Measurements from ENCODE around the gene PTBP1. TPM values are rescaled to one million over a fixed set of nuclear protein-coding genes. Genes with fewer than 3 reads are reported as not detected.

Gene PTBP1
- total and polyA plus RNA-seq, 2 donors (not counting 1 experiment from before 2014, with no cell fraction given): 137 to 309 TPM

DNA sequence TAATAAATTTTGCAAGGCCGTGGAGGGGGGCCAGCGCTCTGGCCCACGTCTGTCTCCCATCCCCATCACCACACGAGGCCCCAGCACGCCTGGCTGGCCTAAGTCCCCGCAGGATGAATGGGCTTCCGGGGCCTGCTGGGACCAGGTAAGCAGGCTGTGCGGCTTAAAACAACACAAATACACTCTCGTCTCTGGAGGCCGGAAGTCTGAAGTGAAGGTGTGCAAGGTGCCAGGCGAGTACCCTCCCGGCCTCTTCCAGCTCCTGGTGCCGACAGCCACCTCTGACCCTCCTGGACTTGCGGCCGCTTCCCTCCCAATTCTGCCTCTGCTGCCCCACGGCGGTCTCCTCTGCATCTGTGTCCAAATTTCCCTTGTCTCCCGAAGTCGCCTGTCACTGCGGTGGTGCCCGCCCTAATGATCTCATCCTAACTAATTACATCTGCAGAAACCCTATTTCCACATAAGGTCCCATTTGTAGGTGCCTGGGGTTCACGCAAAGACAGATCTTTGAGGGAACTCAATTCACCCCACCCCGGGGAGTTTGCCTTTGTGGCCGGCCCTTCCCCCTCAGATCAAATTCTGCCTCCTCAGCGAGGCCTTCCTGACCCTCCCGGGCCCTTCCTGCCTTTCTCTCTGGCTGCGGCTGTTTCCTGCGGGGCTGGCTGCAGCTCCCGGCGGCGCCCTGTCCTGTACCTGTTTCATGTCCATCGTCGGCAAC, 8.1 kb upstream of the PTBP1 start:
- no peaks in the 10 kb centered on the region for H3K9me3 Mint-ChIP-seq (ENCODE audit: insufficient read depth)
- no peaks in the 10 kb centered on the region for H3K4me1 Mint-ChIP-seq
- Histone ChIP-seq H3K9me3 (ENCODE audit: control extremely low read depth in 1 of 3, control insufficient read depth in 2 of 3, insufficient read depth in 1 of 3, low read length in 2 of 3) (no peaks in the 10 kb centered on the region), H3K36me3 (replicated peaks in 1 of 2; ENCODE audit: control extremely low read depth in 1 of 2, control insufficient read depth in 1 of 2, extremely low read depth in 1 of 2, insufficient read depth in 2 of 2, low read length in 1 of 2) (no peaks in the 10 kb centered on the region), H3K4me2 (replicated peaks; ENCODE audit: low read depth, low read length, poor library complexity, severe bottlenecking) (no peak overlapping the region), H3K27ac (ENCODE audit: low read length in 2 of 2) (no peak overlapping the region), H3K4me3 (ENCODE audit: control extremely low read depth in 1 of 5, extremely low read depth in 1 of 5, insufficient read depth in 1 of 5, low read depth in 2 of 5, low read length in 4 of 5) (no peak overlapping the region), H3K79me2 (ENCODE audit: control insufficient read depth, insufficient read depth, low read length) (no peaks in the 10 kb centered on the region), H3K9ac (ENCODE audit: low read length) (no peak overlapping the region), H3K4me1 (ENCODE audit: control insufficient read depth in 2 of 2, insufficient read depth in 2 of 2, low read length in 2 of 2) (no peaks in the 10 kb centered on the region), H4K20me1 (ENCODE audit: control insufficient read depth, insufficient read depth, low read length, poor library complexity, severe bottlenecking) (no peaks in the 10 kb centered on the region), H3K27me3 (replicated peaks in 1 of 4; ENCODE audit: control extremely low read depth in 1 of 4, control insufficient read depth in 3 of 4, insufficient read depth in 4 of 4, low read length in 3 of 4) (no peaks in the 10 kb centered on the region), H2AFZ (ENCODE audit: insufficient read depth, low read depth, low read length, poor library complexity, severe bottlenecking) (no peak overlapping the region)
- H3K4me3 Mint-ChIP-seq: no peak overlapping the region
- DNase-seq (no peak), ATAC-seq (ENCODE audit: low read depth) (no peak)
- peaks cover 4% of the 10 kb centered on the region for H3K27me3 Mint-ChIP-seq
- intact Hi-C loops (cut with micrococcal nuclease): no loop called here
- TF ChIP-seq, protein P1, sequence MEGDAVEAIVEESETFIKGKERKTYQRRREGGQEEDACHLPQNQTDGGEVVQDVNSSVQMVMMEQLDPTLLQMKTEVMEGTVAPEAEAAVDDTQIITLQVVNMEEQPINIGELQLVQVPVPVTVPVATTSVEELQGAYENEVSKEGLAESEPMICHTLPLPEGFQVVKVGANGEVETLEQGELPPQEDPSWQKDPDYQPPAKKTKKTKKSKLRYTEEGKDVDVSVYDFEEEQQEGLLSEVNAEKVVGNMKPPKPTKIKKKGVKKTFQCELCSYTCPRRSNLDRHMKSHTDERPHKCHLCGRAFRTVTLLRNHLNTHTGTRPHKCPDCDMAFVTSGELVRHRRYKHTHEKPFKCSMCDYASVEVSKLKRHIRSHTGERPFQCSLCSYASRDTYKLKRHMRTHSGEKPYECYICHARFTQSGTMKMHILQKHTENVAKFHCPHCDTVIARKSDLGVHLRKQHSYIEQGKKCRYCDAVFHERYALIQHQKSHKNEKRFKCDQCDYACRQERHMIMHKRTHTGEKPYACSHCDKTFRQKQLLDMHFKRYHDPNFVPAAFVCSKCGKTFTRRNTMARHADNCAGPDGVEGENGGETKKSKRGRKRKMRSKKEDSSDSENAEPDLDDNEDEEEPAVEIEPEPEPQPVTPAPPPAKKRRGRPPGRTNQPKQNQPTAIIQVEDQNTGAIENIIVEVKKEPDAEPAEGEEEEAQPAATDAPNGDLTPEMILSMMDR (IDR thresholded peaks at IDR 0.05): no peak
- TF ChIP-seq EZH2 (IDR thresholded peaks at IDR 0.05; ENCODE audit: borderline replicate concordance, insufficient read depth, low read depth, low read length, poor library complexity, severe bottlenecking): no peak
- 59% methylated on average over 33 of the region's 33 CpGs for WGBS (ENCODE audit: insufficient coverage)
- no peak overlapping the region for H3K27ac Mint-ChIP-seq
- POLR2A ChIA-PET: no interaction called here
- CTCF ChIA-PET: no interaction called here

DNA sequence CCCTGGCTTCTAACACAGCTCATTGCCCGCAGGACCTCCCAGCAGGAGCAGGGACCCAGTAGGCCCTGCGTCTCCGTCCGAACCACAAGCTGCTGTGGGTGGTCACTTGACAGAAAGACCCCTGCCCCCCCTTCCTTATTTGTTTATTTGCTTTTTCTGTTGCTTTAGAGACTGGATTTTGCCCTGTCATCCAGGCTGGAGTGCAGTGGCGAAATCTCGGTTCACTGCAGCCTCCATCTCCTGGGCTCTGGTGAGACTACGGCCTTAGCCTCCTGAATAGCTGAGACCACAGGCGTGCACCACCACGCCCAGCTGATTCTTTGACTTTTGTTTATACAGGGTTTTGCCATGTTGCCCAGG, 7.6 kb upstream of the PTBP1 start:
- Mint-ChIP-seq H3K27me3 (peaks cover 4% of the 10 kb centered on the region), H3K4me3 (no peak overlapping the region), H3K9me3 (ENCODE audit: insufficient read depth) (no peaks in the 10 kb centered on the region), H3K4me1 (no peaks in the 10 kb centered on the region), H3K27ac (no peak overlapping the region)
- ATAC-seq (ENCODE audit: low read depth) (no peak), DNase-seq (no peak)
- H3K27me3 ChIP-seq (replicated peaks in 1 of 4; ENCODE audit: control extremely low read depth in 1 of 4, control insufficient read depth in 3 of 4, insufficient read depth in 4 of 4, low read length in 3 of 4): no peaks in the 10 kb centered on the region
- no peak overlapping the region for H3K4me2 ChIP-seq (replicated peaks; ENCODE audit: low read depth, low read length, poor library complexity, severe bottlenecking)
- no peaks in the 10 kb centered on the region for H3K4me1 ChIP-seq (ENCODE audit: control insufficient read depth in 2 of 2, insufficient read depth in 2 of 2, low read length in 2 of 2)
- no peak overlapping the region for H3K4me3 ChIP-seq (ENCODE audit: control extremely low read depth in 1 of 5, extremely low read depth in 1 of 5, insufficient read depth in 1 of 5, low read depth in 2 of 5, low read length in 4 of 5)
- H4K20me1 ChIP-seq (ENCODE audit: control insufficient read depth, insufficient read depth, low read length, poor library complexity, severe bottlenecking): no peaks in the 10 kb centered on the region
- H3K9me3 ChIP-seq (ENCODE audit: control extremely low read depth in 1 of 3, control insufficient read depth in 2 of 3, insufficient read depth in 1 of 3, low read length in 2 of 3): no peaks in the 10 kb centered on the region
- CTCF ChIA-PET: no interaction called here
- H3K9ac ChIP-seq (ENCODE audit: low read length): no peak overlapping the region
- no peak for TF ChIP-seq EZH2 (IDR thresholded peaks at IDR 0.05; ENCODE audit: borderline replicate concordance, insufficient read depth, low read depth, low read length, poor library complexity, severe bottlenecking)
- TF ChIP-seq, protein P1 (IDR thresholded peaks at IDR 0.05): no peak
- H3K36me3 ChIP-seq (replicated peaks in 1 of 2; ENCODE audit: control extremely low read depth in 1 of 2, control insufficient read depth in 1 of 2, extremely low read depth in 1 of 2, insufficient read depth in 2 of 2, low read length in 1 of 2): no peaks in the 10 kb centered on the region
- intact Hi-C loops (cut with micrococcal nuclease): no loop called here
- no peak overlapping the region for H2AFZ ChIP-seq (ENCODE audit: insufficient read depth, low read depth, low read length, poor library complexity, severe bottlenecking)
- WGBS (ENCODE audit: insufficient coverage): 92% methylated on average over 9 of the region's 9 CpGs
- POLR2A ChIA-PET: no interaction called here
- no peak overlapping the region for H3K27ac ChIP-seq (ENCODE audit: low read length in 2 of 2)
- no peaks in the 10 kb centered on the region for H3K79me2 ChIP-seq (ENCODE audit: control insufficient read depth, insufficient read depth, low read length)

Data from B cell (primary cell).